Dedifferentiated amniotic fluid mesenchymal stem cell (primary cell): ENCODE data around the gene TCP11L2.

Source experiments
- DNase-seq: peaks from one replicate; pipeline ENCODE4 v3.0.0-alpha.2; 2016; ENCODE audit errors: extremely low spot score

Gene TCP11L2

GRCh38 chr12:106302401-106303201 lies at the start of gene TCP11L2:
TSS of gene TCP11L2 (plus strand) at chr12:106302733. CDS start at chr12:106311076, 8,343 bp downstream.
- peak; percentile 72 for DNase-seq

- DNase-seq: no peak
These were observed 47.8 kb upstream of the TCP11L2 start for GRCh38 chr12:106254724-106255123.

GRCh38 chr12:106255493-106255892 lies 47.0 kb upstream of the TCP11L2 start:
- no peak for DNase-seq

GRCh38 chr12:106255952-106256351 lies 46.6 kb upstream of the TCP11L2 start:
- DNase-seq: no peak

GRCh38 chr12:106256524-106256923 lies 46.0 kb upstream of the TCP11L2 start:
- no peak for DNase-seq

GRCh38 chr12:106258226-106258625 lies 44.3 kb upstream of the TCP11L2 start:
- DNase-seq: no peak

- DNase-seq: no peak
These were observed 43.6 kb upstream of the TCP11L2 start for GRCh38 chr12:106258935-106259334.

GRCh38 chr12:106265116-106265515 lies 37.4 kb upstream of the TCP11L2 start:
- DNase-seq: no peak

- DNase-seq: no peak
These were observed 35.0 kb upstream of the TCP11L2 start for GRCh38 chr12:106267535-106267934.

GRCh38 chr12:106269150-106269771 lies 33.3 kb upstream of the TCP11L2 start:
- no peak for DNase-seq

- no peak for DNase-seq
These were observed 30.7 kb upstream of the TCP11L2 start for GRCh38 chr12:106271575-106272505.

GRCh38 chr12:106273491-106273890 lies 29.0 kb upstream of the TCP11L2 start:
- DNase-seq: no peak

GRCh38 chr12:106274012-106274411 lies 28.5 kb upstream of the TCP11L2 start:
- no peak for DNase-seq

- no peak for DNase-seq
These were observed 27.9 kb upstream of the TCP11L2 start for GRCh38 chr12:106274575-106275121.

GRCh38 chr12:106275458-106275857 lies 27.1 kb upstream of the TCP11L2 start:
- no peak for DNase-seq

- no peak for DNase-seq
These were observed 26.3 kb upstream of the TCP11L2 start for GRCh38 chr12:106276032-106276740.

GRCh38 chr12:106280106-106280505 lies 22.4 kb upstream of the TCP11L2 start:
- DNase-seq: no peak

- no peak for DNase-seq
These were observed 21.3 kb upstream of the TCP11L2 start for GRCh38 chr12:106281056-106281782.

GRCh38 chr12:106281804-106282203 lies 20.7 kb upstream of the TCP11L2 start:
- DNase-seq: no peak

- DNase-seq: no peak
These were observed 20.0 kb upstream of the TCP11L2 start for GRCh38 chr12:106282457-106283097.
